Measurements from ENCODE around the gene HTR2C. TPM values are rescaled to one million over a fixed set of nuclear protein-coding genes. Genes with fewer than 3 reads are reported as not detected.

Gene HTR2C
- total RNA-seq, 4 donors from 2014 or later = not detected

DNA sequence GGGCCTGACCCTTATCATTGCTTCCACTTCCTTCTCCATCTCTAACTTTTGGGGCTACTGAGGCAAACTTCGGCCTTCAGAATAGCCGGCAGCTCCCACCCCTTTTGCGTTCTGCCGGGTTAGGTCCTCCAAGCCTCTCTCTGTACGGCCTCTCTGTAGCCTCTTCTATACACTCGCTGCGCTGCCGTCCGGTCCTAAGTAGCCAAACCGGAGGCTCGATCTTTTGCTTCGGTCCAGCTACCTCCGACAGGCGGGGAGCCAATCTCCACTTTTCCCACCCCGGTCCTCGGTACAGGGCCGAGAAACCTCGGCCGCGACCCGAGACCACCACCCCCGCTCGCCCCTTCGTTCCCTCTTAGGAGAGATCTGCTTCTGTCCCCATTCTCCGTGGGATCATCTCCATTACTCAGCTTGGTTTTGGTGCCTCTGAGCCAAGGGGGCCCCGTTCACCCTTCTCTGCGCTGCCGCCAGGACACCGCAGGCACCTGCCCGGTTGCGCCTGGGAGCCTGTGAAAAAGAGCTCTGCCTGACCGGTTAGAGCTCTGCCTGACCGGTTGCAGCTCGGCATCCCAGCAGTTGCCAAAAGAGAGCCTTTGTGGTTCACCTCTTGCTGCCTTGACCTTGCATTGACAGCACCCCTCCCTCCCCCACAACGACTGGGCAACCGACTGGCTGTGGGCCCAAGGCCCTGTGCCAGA, 1.0 kb upstream of the HTR2C start:
- Histone ChIP-seq H3K4me1 (peaks cover 0 to 26% (median 4%) of the 10 kb centered on the region in 3 donors), H3K9me3 (peaks cover 0 to 12% (median 0%) of the 10 kb centered on the region in 3 donors), H3K36me3 (no peaks in the 10 kb centered on the region), H3K27ac (no peak overlapping the region), H3K4me3 (no peak overlapping the region), H3K27me3 (peaks cover 0 to 72% (median 34%) of the 10 kb centered on the region in 4 donors)
- TF ChIP-seq, protein P1, sequence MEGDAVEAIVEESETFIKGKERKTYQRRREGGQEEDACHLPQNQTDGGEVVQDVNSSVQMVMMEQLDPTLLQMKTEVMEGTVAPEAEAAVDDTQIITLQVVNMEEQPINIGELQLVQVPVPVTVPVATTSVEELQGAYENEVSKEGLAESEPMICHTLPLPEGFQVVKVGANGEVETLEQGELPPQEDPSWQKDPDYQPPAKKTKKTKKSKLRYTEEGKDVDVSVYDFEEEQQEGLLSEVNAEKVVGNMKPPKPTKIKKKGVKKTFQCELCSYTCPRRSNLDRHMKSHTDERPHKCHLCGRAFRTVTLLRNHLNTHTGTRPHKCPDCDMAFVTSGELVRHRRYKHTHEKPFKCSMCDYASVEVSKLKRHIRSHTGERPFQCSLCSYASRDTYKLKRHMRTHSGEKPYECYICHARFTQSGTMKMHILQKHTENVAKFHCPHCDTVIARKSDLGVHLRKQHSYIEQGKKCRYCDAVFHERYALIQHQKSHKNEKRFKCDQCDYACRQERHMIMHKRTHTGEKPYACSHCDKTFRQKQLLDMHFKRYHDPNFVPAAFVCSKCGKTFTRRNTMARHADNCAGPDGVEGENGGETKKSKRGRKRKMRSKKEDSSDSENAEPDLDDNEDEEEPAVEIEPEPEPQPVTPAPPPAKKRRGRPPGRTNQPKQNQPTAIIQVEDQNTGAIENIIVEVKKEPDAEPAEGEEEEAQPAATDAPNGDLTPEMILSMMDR (IDR thresholded peaks at IDR 0.05) = no peak
- TF ChIP-seq POLR2A (IDR thresholded peaks at IDR 0.05) = no peak
- WGBS, 2 donors = 11 to 39% methylated on average over 5 to 11 of the region's 36 CpGs
- no peak for DNase-seq
- intact Hi-C loops (cut with DNase I) = no loop called here

DNA sequence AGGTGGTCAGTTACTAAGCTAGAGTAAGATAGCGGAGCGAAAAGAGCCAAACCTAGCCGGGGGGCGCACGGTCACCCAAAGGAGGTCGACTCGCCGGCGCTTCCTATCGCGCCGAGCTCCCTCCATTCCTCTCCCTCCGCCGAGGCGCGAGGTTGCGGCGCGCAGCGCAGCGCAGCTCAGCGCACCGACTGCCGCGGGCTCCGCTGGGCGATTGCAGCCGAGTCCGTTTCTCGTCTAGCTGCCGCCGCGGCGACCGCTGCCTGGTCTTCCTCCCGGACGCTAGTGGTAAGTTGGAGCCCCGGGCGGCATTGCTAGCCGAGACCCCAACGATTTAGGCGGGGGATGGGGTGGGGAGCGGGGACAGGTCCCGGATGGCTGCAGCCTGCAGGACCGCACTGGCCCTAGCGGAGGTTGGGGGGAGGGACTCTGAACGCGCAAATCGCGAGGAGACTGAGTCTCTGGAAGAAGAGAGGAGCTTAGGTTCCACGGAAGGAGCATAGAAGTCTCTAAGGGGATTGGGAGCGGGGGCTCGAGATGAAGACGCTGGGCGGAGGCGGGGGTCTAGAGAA, 573 bp downstream of the HTR2C start:
- intact Hi-C loops (cut with DNase I) = no loop called here
- H3K27ac ChIP-seq = no peak overlapping the region
- H3K27me3 ChIP-seq = peaks cover 0 to 71% (median 34%) of the 10 kb centered on the region in 4 donors
- H3K36me3 ChIP-seq = no peaks in the 10 kb centered on the region
- WGBS, 2 donors = 0 to 16% methylated on average over 4 to 11 of the region's 56 CpGs
- peaks cover 0 to 12% (median 0%) of the 10 kb centered on the region in 3 donors for H3K9me3 ChIP-seq
- DNase-seq = no peak
- peak overlapping the region in 2 of 4 donors; percentile 13 to 46 for H3K4me3 ChIP-seq
- TF ChIP-seq POLR2A (IDR thresholded peaks at IDR 0.05) = no peak
- TF ChIP-seq, protein P1 (IDR thresholded peaks at IDR 0.05) = no peak
- peaks cover 0 to 26% (median 4%) of the 10 kb centered on the region in 3 donors for H3K4me1 ChIP-seq

DNA sequence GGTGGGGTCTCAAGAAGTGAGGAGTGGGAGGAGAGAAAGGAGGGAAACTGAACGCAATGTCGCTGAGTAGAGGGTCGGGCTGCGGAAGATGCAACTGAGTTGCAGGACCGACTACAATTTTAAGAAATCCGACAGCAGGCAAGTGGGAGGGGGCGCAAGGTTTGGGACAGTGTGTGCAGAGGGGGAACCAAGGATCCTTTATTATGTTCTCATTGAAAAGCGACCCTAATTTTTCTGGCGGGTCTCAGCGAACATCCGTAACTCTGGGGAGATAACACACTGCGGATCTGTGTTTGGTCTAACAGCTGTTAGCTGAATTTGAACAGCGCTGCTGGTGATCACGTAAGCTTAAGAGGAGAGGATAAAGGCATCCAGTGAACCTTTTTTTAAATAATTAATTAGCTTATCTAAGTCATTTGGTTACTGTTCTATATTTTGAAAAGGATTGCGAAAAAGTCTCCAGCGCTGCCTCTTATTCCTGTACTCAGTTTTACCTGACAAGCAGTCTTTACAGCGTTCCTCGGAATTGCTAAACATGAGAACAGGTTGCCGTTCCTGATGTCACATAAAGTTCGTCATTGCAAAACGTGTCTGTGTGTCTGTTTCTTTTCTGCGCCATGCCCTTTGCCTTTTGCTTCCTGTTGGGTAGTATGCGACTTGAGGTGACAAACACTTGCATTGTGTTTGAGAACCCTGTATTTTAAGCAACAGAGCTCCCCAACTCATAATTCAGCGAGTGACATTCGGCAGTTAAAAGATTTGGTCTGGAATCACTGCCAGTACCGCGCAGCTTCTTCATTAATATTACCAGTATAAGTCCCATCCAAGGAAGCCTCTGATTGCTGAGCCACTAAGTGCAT, 1.3 kb downstream of the HTR2C start:
- DNase-seq = no peak
- 6 to 26% methylated on average over 21 to 27 of the region's 27 CpGs for WGBS, 2 donors
- no peaks in the 10 kb centered on the region for H3K36me3 ChIP-seq
- intact Hi-C loops (cut with DNase I) = no loop called here
- H3K4me1 ChIP-seq = peaks cover 0 to 26% (median 4%) of the 10 kb centered on the region in 3 donors
- H3K27ac ChIP-seq = no peak overlapping the region
- peaks cover 0 to 64% (median 32%) of the 10 kb centered on the region in 4 donors for H3K27me3 ChIP-seq
- H3K4me3 ChIP-seq = peak overlapping the region in 1 of 4 donors; percentile 46
- TF ChIP-seq, protein P1 (IDR thresholded peaks at IDR 0.05) = no peak
- no peak for TF ChIP-seq POLR2A (IDR thresholded peaks at IDR 0.05)
- H3K9me3 ChIP-seq = peaks cover 0 to 12% (median 0%) of the 10 kb centered on the region in 3 donors

DNA sequence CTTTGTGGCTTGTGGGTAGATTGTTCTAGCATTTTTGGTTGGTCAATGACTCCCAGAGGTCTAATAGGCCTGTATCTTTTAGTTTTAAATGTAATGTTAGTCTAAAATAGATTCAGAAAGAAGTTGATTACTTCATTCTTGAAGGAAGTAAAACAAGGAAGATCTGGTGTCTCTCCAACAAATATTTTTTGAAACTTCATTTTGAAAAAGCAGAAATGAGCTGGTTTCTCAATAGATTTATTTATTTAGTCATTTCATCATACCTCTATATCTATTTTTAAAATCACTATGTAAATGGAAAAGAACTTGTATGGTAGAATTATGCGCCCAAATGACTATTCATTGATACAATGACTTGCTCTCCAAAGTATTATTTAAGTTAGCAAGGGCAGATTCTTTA, 7.2 kb downstream of the HTR2C start:
- WGBS, 2 donors = 85 to 100% methylated on average over 1 of the region's 1 CpG
- no peaks in the 10 kb centered on the region for H3K36me3 ChIP-seq
- DNase-seq = no peak
- H3K9me3 ChIP-seq = no peaks in the 10 kb centered on the region
- no peak overlapping the region for H3K4me3 ChIP-seq
- intact Hi-C loops (cut with DNase I) = no loop called here
- peaks cover 0 to 5% (median 0%) of the 10 kb centered on the region in 4 donors for H3K27me3 ChIP-seq
- no peak overlapping the region for H3K27ac ChIP-seq
- H3K4me1 ChIP-seq = no peaks in the 10 kb centered on the region
- TF ChIP-seq, protein P1 (IDR thresholded peaks at IDR 0.05) = no peak
- no peak for TF ChIP-seq POLR2A (IDR thresholded peaks at IDR 0.05)
